ENCODE data around the gene FXYD2. TPM values are rescaled to one million over a fixed set of nuclear protein-coding genes. Genes with fewer than 3 reads are reported as not detected.

Gene FXYD2
- total RNA-seq, 1 donor, result not detected

GRCh38 chr11:117820516-117820915 lies 4.0 kb downstream of the FXYD2 start:
- no peak overlapping the region for H3K4me3 ChIP-seq (ENCODE audit: low read depth, low read length)
- no peak for TF ChIP-seq CTCF (IDR thresholded peaks at IDR 0.05; ENCODE audit: insufficient read depth, low read length)
- no peak for DNase-seq (ENCODE audit: low read depth)

GRCh38 chr11:117820071-117820470 lies 4.5 kb downstream of the FXYD2 start:
- H3K4me3 ChIP-seq (ENCODE audit: low read depth, low read length), result no peak overlapping the region
- TF ChIP-seq CTCF (IDR thresholded peaks at IDR 0.05; ENCODE audit: insufficient read depth, low read length), result no peak
- DNase-seq (ENCODE audit: low read depth), result no peak

- TF ChIP-seq CTCF (IDR thresholded peaks at IDR 0.05; ENCODE audit: insufficient read depth, low read length), result peak; percentile 77
- no peak overlapping the region for H3K4me3 ChIP-seq (ENCODE audit: low read depth, low read length)
- peak; percentile 71 for DNase-seq (ENCODE audit: low read depth)
These were observed 5.2 kb downstream of the FXYD2 start for GRCh38 chr11:117819096-117820040.

- no peak overlapping the region for H3K4me3 ChIP-seq (ENCODE audit: low read depth, low read length)
- no peak for TF ChIP-seq CTCF (IDR thresholded peaks at IDR 0.05; ENCODE audit: insufficient read depth, low read length)
- DNase-seq (ENCODE audit: low read depth), result no peak
These were observed 6.3 kb downstream of the FXYD2 start for GRCh38 chr11:117818041-117818873.

- TF ChIP-seq CTCF (IDR thresholded peaks at IDR 0.05; ENCODE audit: insufficient read depth, low read length), result peak; percentile 99
- peak; percentile 78 for DNase-seq (ENCODE audit: low read depth)
- no peak overlapping the region for H3K4me3 ChIP-seq (ENCODE audit: low read depth, low read length)
These were observed 7.0 kb downstream of the FXYD2 start for GRCh38 chr11:117817368-117818040.

- no peak for TF ChIP-seq CTCF (IDR thresholded peaks at IDR 0.05; ENCODE audit: insufficient read depth, low read length)
- DNase-seq (ENCODE audit: low read depth), result no peak
- no peak overlapping the region for H3K4me3 ChIP-seq (ENCODE audit: low read depth, low read length)
These were observed 7.6 kb downstream of the FXYD2 start for GRCh38 chr11:117816846-117817367.

All from fibroblast of the aortic adventitia (primary cell).